ENCODE measurements around the gene TNN. TPM values are rescaled to one million over a fixed set of nuclear protein-coding genes. Genes with fewer than 3 reads are reported as not detected.

Gene TNN
- total RNA-seq, 1 experiment from 2014 or later: not detected

- no peak for DNase-seq (ENCODE audit: low spot score)
Measured at GRCh38 chr1:175116210-175116798, 48.7 kb downstream of the TNN start.

- DNase-seq (ENCODE audit: low spot score): no peak
Measured at GRCh38 chr1:175116903-175117302, 49.3 kb downstream of the TNN start.

GRCh38 chr1:175118375-175119367 is 51.0 kb downstream of the TNN start:
- DNase-seq (ENCODE audit: low spot score): no peak

GRCh38 chr1:175120511-175120910 is 52.9 kb downstream of the TNN start:
- DNase-seq (ENCODE audit: low spot score): no peak

- DNase-seq (ENCODE audit: low spot score): no peak
Measured at GRCh38 chr1:175124861-175125260, 57.2 kb downstream of the TNN start.

- no peak for DNase-seq (ENCODE audit: low spot score)
Measured at GRCh38 chr1:175126347-175126746, 58.7 kb downstream of the TNN start.

GRCh38 chr1:175127565-175127964 is 59.9 kb downstream of the TNN start:
- no peak for DNase-seq (ENCODE audit: low spot score)

GRCh38 chr1:175128523-175128922 is 60.9 kb downstream of the TNN start:
- DNase-seq (ENCODE audit: low spot score): no peak

GRCh38 chr1:175129182-175129581 is 61.5 kb downstream of the TNN start:
- DNase-seq (ENCODE audit: low spot score): no peak

GRCh38 chr1:175129644-175129996 is 62.0 kb downstream of the TNN start:
- no peak for DNase-seq (ENCODE audit: low spot score)

- no peak for DNase-seq (ENCODE audit: low spot score)
Measured at GRCh38 chr1:175129997-175130648, 62.5 kb downstream of the TNN start.

GRCh38 chr1:175130649-175131045 is 63.0 kb downstream of the TNN start:
- no peak for DNase-seq (ENCODE audit: low spot score)

GRCh38 chr1:175131095-175131494 is 63.5 kb downstream of the TNN start:
- DNase-seq (ENCODE audit: low spot score): no peak

- DNase-seq (ENCODE audit: low spot score): no peak
Measured at GRCh38 chr1:175132436-175132835, 64.8 kb downstream of the TNN start.

GRCh38 chr1:175133673-175134435 is 66.2 kb downstream of the TNN start:
- DNase-seq (ENCODE audit: low spot score): no peak

- no peak for DNase-seq (ENCODE audit: low spot score)
Measured at GRCh38 chr1:175134500-175134899, 66.9 kb downstream of the TNN start.

GRCh38 chr1:175136246-175136645 is 68.6 kb downstream of the TNN start:
- DNase-seq (ENCODE audit: low spot score): no peak

- no peak for DNase-seq (ENCODE audit: low spot score)
Measured at GRCh38 chr1:175137369-175137768, 69.7 kb downstream of the TNN start.

- DNase-seq (ENCODE audit: low spot score): no peak
Measured at GRCh38 chr1:175138579-175138978, 70.9 kb downstream of the TNN start.

GRCh38 chr1:175145899-175146528 is 78.4 kb downstream of the TNN start:
- no peak for DNase-seq (ENCODE audit: low spot score)

GRCh38 chr1:175146529-175147213 is 79.0 kb downstream of the TNN start:
- peak; percentile 74 for DNase-seq (ENCODE audit: low spot score)

All from HT-29 (cell line).